ENCODE measurements around the gene SLC17A2. TPM values are rescaled to one million over a fixed set of nuclear protein-coding genes. Genes with fewer than 3 reads are reported as not detected.
A peak's percentile ranks its signal among the peaks of the same experiment; 100 is the strongest.

The SLC17A2 gene
- total RNA-seq, 4 donors from 2014 or later: not detected

DNA sequence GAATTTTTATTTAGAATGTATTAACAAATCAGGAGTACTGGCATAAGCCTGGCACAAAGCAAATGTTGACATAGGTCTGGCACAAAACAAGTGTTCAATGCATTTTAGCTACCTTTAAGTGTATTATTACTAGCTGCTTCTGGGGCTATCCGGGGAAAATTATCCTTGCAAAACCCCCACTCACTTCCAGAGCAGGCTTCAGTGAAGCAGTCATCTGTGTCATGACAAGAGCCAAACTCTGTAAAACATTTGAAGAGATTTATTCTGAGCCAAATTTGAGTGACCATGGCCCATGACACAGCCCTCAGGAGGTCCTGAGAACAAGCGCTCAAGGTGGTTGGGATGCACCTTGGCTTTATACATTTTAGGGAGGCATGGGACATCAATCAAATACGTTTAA, 25.7 kb upstream of the SLC17A2 start:
- H3K27me3 ChIP-seq: no peaks in the 10 kb centered on the region
- H3K4me1 ChIP-seq: no peaks in the 10 kb centered on the region
- no peak for DNase-seq (ENCODE audit: extremely low spot score)
- H3K9me3 ChIP-seq: peaks cover 0 to 4% (median 0%) of the 10 kb centered on the region in 4 donors
- TF ChIP-seq EP300 (IDR thresholded peaks at IDR 0.05) (no peak), POLR2A (IDR thresholded peaks at IDR 0.05; ENCODE audit: low read depth) (no peak), POLR2AphosphoS5 (IDR thresholded peaks at IDR 0.05) (no peak)
- TF ChIP-seq, protein P1, sequence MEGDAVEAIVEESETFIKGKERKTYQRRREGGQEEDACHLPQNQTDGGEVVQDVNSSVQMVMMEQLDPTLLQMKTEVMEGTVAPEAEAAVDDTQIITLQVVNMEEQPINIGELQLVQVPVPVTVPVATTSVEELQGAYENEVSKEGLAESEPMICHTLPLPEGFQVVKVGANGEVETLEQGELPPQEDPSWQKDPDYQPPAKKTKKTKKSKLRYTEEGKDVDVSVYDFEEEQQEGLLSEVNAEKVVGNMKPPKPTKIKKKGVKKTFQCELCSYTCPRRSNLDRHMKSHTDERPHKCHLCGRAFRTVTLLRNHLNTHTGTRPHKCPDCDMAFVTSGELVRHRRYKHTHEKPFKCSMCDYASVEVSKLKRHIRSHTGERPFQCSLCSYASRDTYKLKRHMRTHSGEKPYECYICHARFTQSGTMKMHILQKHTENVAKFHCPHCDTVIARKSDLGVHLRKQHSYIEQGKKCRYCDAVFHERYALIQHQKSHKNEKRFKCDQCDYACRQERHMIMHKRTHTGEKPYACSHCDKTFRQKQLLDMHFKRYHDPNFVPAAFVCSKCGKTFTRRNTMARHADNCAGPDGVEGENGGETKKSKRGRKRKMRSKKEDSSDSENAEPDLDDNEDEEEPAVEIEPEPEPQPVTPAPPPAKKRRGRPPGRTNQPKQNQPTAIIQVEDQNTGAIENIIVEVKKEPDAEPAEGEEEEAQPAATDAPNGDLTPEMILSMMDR (IDR thresholded peaks at IDR 0.05): no peak
- 77% methylated on average over 3 of the region's 3 CpGs for WGBS
- no peak overlapping the region for H3K4me3 ChIP-seq
- intact Hi-C loops (cut with DNase I): no loop called here
- H3K36me3 ChIP-seq: no peaks in the 10 kb centered on the region
- no peak overlapping the region for H3K27ac ChIP-seq (replicated peaks in 1 of 4)

DNA sequence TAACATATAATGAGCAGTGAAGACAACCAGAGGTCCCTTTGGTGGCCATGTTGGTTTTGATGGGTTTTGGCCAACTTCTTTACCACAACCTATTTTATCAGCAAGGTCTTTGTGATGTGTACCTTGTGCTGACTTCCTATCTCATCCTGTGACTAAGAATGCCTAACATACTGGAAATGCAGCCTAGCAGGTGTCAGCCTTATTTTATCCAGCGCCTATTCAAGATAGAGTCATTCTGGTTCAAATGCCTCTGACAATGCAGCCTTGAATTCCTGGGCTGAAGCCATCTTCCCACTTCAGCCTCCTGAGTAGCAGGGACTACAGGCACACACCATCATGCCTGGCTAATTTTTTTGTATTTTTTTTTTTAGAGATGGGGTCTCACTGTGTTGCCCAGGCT, 24.3 kb upstream of the SLC17A2 start:
- Histone ChIP-seq H3K9me3 (peaks cover 0 to 4% (median 0%) of the 10 kb centered on the region in 4 donors), H3K27ac (replicated peaks in 1 of 4) (no peak overlapping the region), H3K36me3 (no peaks in the 10 kb centered on the region), H3K27me3 (no peaks in the 10 kb centered on the region), H3K4me3 (no peak overlapping the region), H3K4me1 (no peaks in the 10 kb centered on the region)
- intact Hi-C loops (cut with DNase I): no loop called here
- peak; percentile 8 for DNase-seq (ENCODE audit: extremely low spot score)
- WGBS: no CpG with 5 or more reads among the region's 1 CpG
- TF ChIP-seq, protein P1 (IDR thresholded peaks at IDR 0.05): no peak
- TF ChIP-seq POLR2A (IDR thresholded peaks at IDR 0.05; ENCODE audit: low read depth) (no peak), POLR2AphosphoS5 (IDR thresholded peaks at IDR 0.05) (no peak), EP300 (IDR thresholded peaks at IDR 0.05) (no peak)

DNA sequence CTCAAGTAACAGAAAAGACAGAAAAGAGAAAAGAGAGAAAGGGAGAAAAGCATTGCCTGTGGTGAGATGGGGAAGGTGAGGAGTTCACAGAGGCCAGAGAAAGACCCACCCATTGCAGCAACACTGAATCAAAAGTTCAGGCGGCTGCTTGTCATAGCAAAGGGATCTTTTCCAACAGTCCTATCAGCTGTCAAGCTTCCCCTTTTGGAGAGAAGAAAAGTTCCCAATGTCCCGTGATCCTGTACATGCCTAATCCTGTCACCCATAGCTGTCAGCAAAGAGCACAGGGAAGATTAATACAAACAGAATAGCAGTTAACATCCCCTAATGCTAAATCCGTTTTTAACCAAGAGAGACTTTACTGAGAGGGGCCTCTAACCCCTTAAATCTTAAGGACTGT, 23.2 kb upstream of the SLC17A2 start:
- Histone ChIP-seq H3K9me3 (peaks cover 0 to 1% (median 0%) of the 10 kb centered on the region in 4 donors), H3K36me3 (no peaks in the 10 kb centered on the region), H3K27me3 (no peaks in the 10 kb centered on the region), H3K27ac (replicated peaks in 1 of 4) (no peak overlapping the region), H3K4me1 (no peaks in the 10 kb centered on the region), H3K4me3 (no peak overlapping the region)
- no peak for DNase-seq (ENCODE audit: extremely low spot score)
- TF ChIP-seq, protein P1 (IDR thresholded peaks at IDR 0.05): no peak
- TF ChIP-seq EP300 (IDR thresholded peaks at IDR 0.05) (no peak), POLR2A (IDR thresholded peaks at IDR 0.05; ENCODE audit: low read depth) (no peak), POLR2AphosphoS5 (IDR thresholded peaks at IDR 0.05) (no peak)
- WGBS: 71% methylated on average over 3 of the region's 3 CpGs
- intact Hi-C loops (cut with DNase I): no loop called here

DNA sequence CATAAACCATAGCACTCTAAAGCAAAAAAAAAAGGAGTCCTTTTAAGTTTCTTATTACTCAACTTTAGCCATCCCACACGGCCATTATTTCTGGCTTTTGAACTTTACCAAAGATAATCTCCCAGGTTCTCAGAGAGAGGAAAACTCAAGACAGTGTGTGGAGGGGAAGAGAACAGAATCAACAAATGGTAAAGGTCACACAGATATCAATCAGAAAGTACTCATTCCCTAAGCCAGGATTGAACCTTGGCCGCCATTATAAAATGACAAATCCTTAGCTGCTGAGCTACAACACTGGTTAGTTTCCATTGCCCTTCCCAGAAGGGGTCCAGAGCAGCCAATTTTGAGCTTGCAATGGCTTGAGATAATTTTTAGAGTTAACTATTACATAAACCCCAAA, 22.0 kb upstream of the SLC17A2 start:
- H3K27ac ChIP-seq (replicated peaks in 1 of 4): no peak overlapping the region
- intact Hi-C loops (cut with DNase I): no loop called here

More for the DNA sequence above, 22.0 kb upstream of the SLC17A2 start:
- Histone ChIP-seq H3K9me3 (no peaks in the 10 kb centered on the region), H3K4me3 (no peak overlapping the region), H3K36me3 (no peaks in the 10 kb centered on the region), H3K27me3 (no peaks in the 10 kb centered on the region), H3K4me1 (no peaks in the 10 kb centered on the region)
- WGBS: 94% methylated on average over 2 of the region's 2 CpGs
- TF ChIP-seq POLR2A (IDR thresholded peaks at IDR 0.05; ENCODE audit: low read depth) (no peak), POLR2AphosphoS5 (IDR thresholded peaks at IDR 0.05) (no peak), EP300 (IDR thresholded peaks at IDR 0.05) (no peak)
- TF ChIP-seq, protein P1 (IDR thresholded peaks at IDR 0.05): no peak
- peak; percentile 5 for DNase-seq (ENCODE audit: extremely low spot score)

Data from esophagus muscularis mucosa (tissue), 4 donors.